RWPE1 (cell line): ENCODE measurements around the gene PTCRA.
"Not testable (repeated sequence)": the region's sequence is repeated elsewhere in the genome, so short reads cannot be mapped to it uniquely, and the experiment has no call there.

Source experiments
- CTCF ChIA-PET: fragments of 350-600 bp; sonication (Branson Sonifier 250); formaldehyde crosslinking; extraction: SDS; loops from one replicate; lab custom pipeline; 2021; lab: Yijun Ruan, JAX
- POLR2A ChIA-PET: fragments of 400-600 bp; formaldehyde crosslinking; extraction: SDS; loops from one replicate; lab custom pipeline; 2020; ENCODE audit warnings: antibody characterized with exemption; ENCODE audit not compliant: low non-redundant PET; lab: Yijun Ruan, JAX
- DNase-seq: peaks from one replicate; pipeline ENCODE4 v3.0.0; 2012; ENCODE audit warnings: low spot score
- H3K27ac ChIP-seq: fragments of 450-650 bp; 2 replicates; pipeline ENCODE4 v1.5.1; 2017
- CTCF ChIP-seq: fragments of 450-650 bp; conservative IDR thresholded peaks from 2 replicates; pipeline ENCODE4 v1.5.1; 2017; ENCODE audit warnings: low read depth, mild to moderate bottlenecking

The PTCRA gene

GRCh38 chr6:42891199-42891722 lies 24.6 kb upstream of the PTCRA start:
- ChIA-PET POLR2A (interaction anchor here (1.2 kb wide), 1 partner anchor 12 kb away, joined by 6 read pairs; the partner anchor contains the start of gene RPL7L1), CTCF (interaction anchor here (0.6 kb wide), 1 partner anchor 38 kb away, joined by 3 read pairs; the partner anchor contains the start of gene CNPY3)
- H3K27ac ChIP-seq, result peak overlapping the region; percentile 100
- TF ChIP-seq CTCF, result no peak
- no peak for DNase-seq

GRCh38 chr6:42894041-42894828 lies 21.6 kb upstream of the PTCRA start:
- CTCF ChIA-PET, result interaction anchor here (0.7 kb wide), 1 partner anchor 152 kb away, joined by 5 read pairs; no protein-coding TSS in a partner anchor
- not testable (repeated sequence) for DNase-seq

GRCh38 chr6:42896178-42896719 lies 19.6 kb upstream of the PTCRA start:
- DNase-seq, result no peak
- no peak for TF ChIP-seq CTCF
- CTCF ChIA-PET, result interaction anchor here (0.5 kb wide), 1 partner anchor 216 kb away, joined by 3 read pairs; no protein-coding TSS in a partner anchor
- no peak overlapping the region for H3K27ac ChIP-seq
- POLR2A ChIA-PET, result no interaction called here

More at GRCh38 chr6:42894041-42894828, 21.6 kb upstream of the PTCRA start:
- POLR2A ChIA-PET, H3K27ac ChIP-seq: not testable (repeated sequence)

GRCh38 chr6:42898891-42899361 lies 16.9 kb upstream of the PTCRA start:
- ChIA-PET POLR2A (no interaction called here), CTCF (interaction anchor here (0.6 to 0.7 kb wide), 2 partner anchors 15 to 512 kb away, joined by 3 read pairs; no protein-coding TSS in a partner anchor)
- no peak overlapping the region for H3K27ac ChIP-seq
- DNase-seq, result peak; percentile 39
- peak; percentile 78 for TF ChIP-seq CTCF

GRCh38 chr6:42899871-42900270 lies 16.0 kb upstream of the PTCRA start:
- POLR2A ChIA-PET, result no interaction called here
- no peak overlapping the region for H3K27ac ChIP-seq
- no peak for DNase-seq
- CTCF ChIA-PET, result interaction anchor here (0.8 kb wide), 1 partner anchor 174 kb away, joined by 4 read pairs; no protein-coding TSS in a partner anchor
- no peak for TF ChIP-seq CTCF

GRCh38 chr6:42901538-42901957 lies 14.3 kb upstream of the PTCRA start:
- no peak overlapping the region for H3K27ac ChIP-seq
- DNase-seq, result peak; percentile 62
- TF ChIP-seq CTCF, result peak; percentile 89
- POLR2A ChIA-PET, result no interaction called here
- CTCF ChIA-PET, result interaction anchor here (0.6 to 1.3 kb wide), 7 partner anchors 10 to 869 kb away, joined by 3 to 6 read pairs (median 4); partner anchors contain the start of genes PEX6 and PPP2R5D

- H3K27ac ChIP-seq, POLR2A ChIA-PET, DNase-seq, CTCF ChIA-PET: not testable (repeated sequence)
Observed at GRCh38 chr6:42902429-42903263, 13.2 kb upstream of the PTCRA start.
